Natural killer cell (primary cell): ENCODE measurements around the gene MRPL19. TPM values are rescaled to one million over a fixed set of nuclear protein-coding genes. Genes with fewer than 3 reads are reported as not detected.

Experiments
- ATAC-seq, 3 donors: fragments of 150-1000 bp in 2 of 3; fragments of 200-7000 bp in 1 of 3; cut with Tn5 transposase; 1 replicate in 1 of 3; 2 replicates in 2 of 3; pipeline ENCODE4 v1.10.0; 2021; ENCODE audit warnings: mild to moderate bottlenecking in 2 of 3, moderate library complexity in 2 of 3
- DNase-seq, 2 donors: peaks; one replicate each; pipeline versions ENCODE4 v3.0.0 to v3.0.0-alpha.2; 2013 to 2021; ENCODE audit warnings: mixed read lengths in 1 of 2
- H3K27ac ChIP-seq: one replicate; pipeline ENCODE4 v1.5.1; 2013; ENCODE audit warnings: mild to moderate bottlenecking, low read length
- H3K27me3 ChIP-seq: one replicate; pipeline ENCODE4 v1.6.1; 2013; ENCODE audit warnings: low read length; ENCODE audit not compliant: control insufficient read depth, insufficient read depth
- H3K36me3 ChIP-seq: one replicate; pipeline ENCODE4 v1.6.1; 2013; ENCODE audit warnings: low read length; ENCODE audit not compliant: control insufficient read depth, insufficient read depth
- H3K4me1 ChIP-seq: one replicate; pipeline ENCODE4 v1.6.1; 2013; ENCODE audit warnings: low read length; ENCODE audit not compliant: control insufficient read depth, insufficient read depth
- H3K4me3 ChIP-seq: one replicate; pipeline ENCODE4 v1.5.1; 2013; ENCODE audit warnings: low read length
- H3K9me3 ChIP-seq: one replicate; pipeline ENCODE4 v1.6.1; 2013; ENCODE audit warnings: low read length; ENCODE audit not compliant: control insufficient read depth, insufficient read depth
- H3K27ac Mint-ChIP-seq, 2 donors: one replicate each; pipeline ENCODE4 v1.8.0; 2022; ENCODE audit warnings: mild to moderate bottlenecking in 2 of 2, mixed read lengths in 2 of 2, moderate library complexity in 1 of 2
- H3K27me3 Mint-ChIP-seq, 2 donors: one replicate each; pipeline ENCODE4 v1.8.0; 2022; ENCODE audit warnings: low read depth in 2 of 2, mixed read lengths in 2 of 2
- H3K36me3 Mint-ChIP-seq: one replicate; pipeline ENCODE4 v1.8.0; 2022; ENCODE audit warnings: mixed read lengths
- H3K4me1 Mint-ChIP-seq, 2 donors: one replicate each; pipeline ENCODE4 v1.8.0; 2022; ENCODE audit warnings: mixed read lengths in 2 of 2
- H3K4me3 Mint-ChIP-seq: one replicate; pipeline ENCODE4 v1.8.0; 2022; ENCODE audit warnings: mild to moderate bottlenecking, moderate library complexity, mixed read lengths
- H3K9me3 Mint-ChIP-seq, 2 donors: one replicate each; pipeline ENCODE4 v1.8.0; 2022; ENCODE audit warnings: mixed read lengths in 2 of 2
- WGBS: methylation state at CpG from one replicate; pipeline ENCODE4 v1.1.7; 2013; ENCODE audit warnings: missing lambda C conversion rate; ENCODE audit not compliant: insufficient coverage; 5-methylcytosine and 5-hydroxymethylcytosine counted together
- intact Hi-C: fragments of 100-400 bp; cut with micrococcal nuclease; formaldehyde crosslinking; loops from one replicate; pipeline ENCODE4 v1.14.2; 2022
- total RNA-seq, 4 donors: library from RNA; stranded (reverse); fragments of 120-200 nt in 1 of 4; gene quantifications; one replicate each; pipeline versions ENCODE4 v1.2.3 to v1.2.4, GENCODE V29; 2013 to 2022
- TF ChIP-seq, protein P1 (sequence below): fragments of 200-600 bp; IDR thresholded peaks from one replicate; pipeline ENCODE4 v1.8.0; 2022; ENCODE audit warnings: antibody characterized with exemption

The MRPL19 gene
- total RNA-seq, 3 donors from 2014 or later (not counting 1 experiment from before 2014, with no cell fraction given), result 11.9 to 22.9 (median 17.8) TPM

DNA sequence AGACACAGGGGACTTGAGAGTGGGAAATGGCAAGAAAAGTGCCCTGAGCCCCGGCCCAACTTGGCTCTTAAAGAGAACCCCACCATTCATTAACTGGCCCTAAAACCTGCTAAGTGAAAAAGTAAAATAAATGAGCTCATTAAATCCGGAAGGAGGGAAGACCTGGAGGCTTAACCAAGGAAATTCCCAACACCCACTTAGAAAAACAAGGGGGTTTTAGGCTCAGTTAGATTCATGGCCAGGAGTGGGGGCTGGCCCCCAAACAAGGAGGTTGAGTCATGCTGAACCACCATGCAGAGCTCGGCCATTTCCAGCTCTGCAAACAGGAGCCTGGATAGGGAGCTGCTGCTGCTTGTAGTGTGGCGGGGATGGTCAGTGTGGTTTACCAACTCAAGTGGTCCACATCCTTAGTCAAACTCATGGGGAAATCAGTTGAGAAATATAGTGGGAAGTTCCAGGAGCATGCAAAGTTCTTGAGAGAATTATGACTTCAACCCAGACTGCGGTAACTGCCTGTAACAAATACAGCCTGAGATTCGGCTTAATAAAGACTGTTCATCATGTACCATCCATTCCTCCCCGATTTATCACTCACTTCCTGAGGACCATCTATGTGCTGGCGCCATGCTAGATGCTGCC is 39.7 kb upstream of the MRPL19 start:
- DNase-seq (no peak), ATAC-seq (no peak)
- no peaks in the 10 kb centered on the region for H3K9me3 Mint-ChIP-seq
- TF ChIP-seq, protein P1, sequence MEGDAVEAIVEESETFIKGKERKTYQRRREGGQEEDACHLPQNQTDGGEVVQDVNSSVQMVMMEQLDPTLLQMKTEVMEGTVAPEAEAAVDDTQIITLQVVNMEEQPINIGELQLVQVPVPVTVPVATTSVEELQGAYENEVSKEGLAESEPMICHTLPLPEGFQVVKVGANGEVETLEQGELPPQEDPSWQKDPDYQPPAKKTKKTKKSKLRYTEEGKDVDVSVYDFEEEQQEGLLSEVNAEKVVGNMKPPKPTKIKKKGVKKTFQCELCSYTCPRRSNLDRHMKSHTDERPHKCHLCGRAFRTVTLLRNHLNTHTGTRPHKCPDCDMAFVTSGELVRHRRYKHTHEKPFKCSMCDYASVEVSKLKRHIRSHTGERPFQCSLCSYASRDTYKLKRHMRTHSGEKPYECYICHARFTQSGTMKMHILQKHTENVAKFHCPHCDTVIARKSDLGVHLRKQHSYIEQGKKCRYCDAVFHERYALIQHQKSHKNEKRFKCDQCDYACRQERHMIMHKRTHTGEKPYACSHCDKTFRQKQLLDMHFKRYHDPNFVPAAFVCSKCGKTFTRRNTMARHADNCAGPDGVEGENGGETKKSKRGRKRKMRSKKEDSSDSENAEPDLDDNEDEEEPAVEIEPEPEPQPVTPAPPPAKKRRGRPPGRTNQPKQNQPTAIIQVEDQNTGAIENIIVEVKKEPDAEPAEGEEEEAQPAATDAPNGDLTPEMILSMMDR, result no peak
- no peaks in the 10 kb centered on the region for H3K36me3 Mint-ChIP-seq
- Histone ChIP-seq H3K36me3 (no peaks in the 10 kb centered on the region), H3K27me3 (peaks cover 13% of the 10 kb centered on the region), H3K4me1 (peaks cover 4% of the 10 kb centered on the region), H3K27ac (no peak overlapping the region), H3K9me3 (no peaks in the 10 kb centered on the region), H3K4me3 (no peak overlapping the region)
- intact Hi-C loops, result no loop called here
- H3K27me3 Mint-ChIP-seq, result peaks cover 41 to 73% of the 10 kb centered on the region in 2 donors
- WGBS, result 52% methylated on average over 6 of the region's 8 CpGs
- no peak overlapping the region for H3K4me3 Mint-ChIP-seq
- H3K4me1 Mint-ChIP-seq, result peaks cover 0 to 5% of the 10 kb centered on the region in 2 donors
- H3K27ac Mint-ChIP-seq, result no peak overlapping the region

GRCh38 chr2:75607400-75607798 is 39.2 kb upstream of the MRPL19 start:
- H3K4me3 ChIP-seq, result no peak overlapping the region
- intact Hi-C loops, result no loop called here
- Mint-ChIP-seq H3K4me3 (no peak overlapping the region), H3K36me3 (no peaks in the 10 kb centered on the region), H3K27ac (no peak overlapping the region), H3K9me3 (no peaks in the 10 kb centered on the region), H3K27me3 (peaks cover 42 to 74% of the 10 kb centered on the region in 2 donors), H3K4me1 (peaks cover 0 to 5% of the 10 kb centered on the region in 2 donors)
- no peak for ATAC-seq
- H3K4me1 ChIP-seq, result peaks cover 4% of the 10 kb centered on the region
- 90% methylated on average over 3 of the region's 3 CpGs for WGBS
- TF ChIP-seq, protein P1, result no peak
- no peaks in the 10 kb centered on the region for H3K9me3 ChIP-seq
- no peak for DNase-seq
- peaks cover 13% of the 10 kb centered on the region for H3K27me3 ChIP-seq
- no peak overlapping the region for H3K27ac ChIP-seq
- H3K36me3 ChIP-seq, result no peaks in the 10 kb centered on the region

DNA sequence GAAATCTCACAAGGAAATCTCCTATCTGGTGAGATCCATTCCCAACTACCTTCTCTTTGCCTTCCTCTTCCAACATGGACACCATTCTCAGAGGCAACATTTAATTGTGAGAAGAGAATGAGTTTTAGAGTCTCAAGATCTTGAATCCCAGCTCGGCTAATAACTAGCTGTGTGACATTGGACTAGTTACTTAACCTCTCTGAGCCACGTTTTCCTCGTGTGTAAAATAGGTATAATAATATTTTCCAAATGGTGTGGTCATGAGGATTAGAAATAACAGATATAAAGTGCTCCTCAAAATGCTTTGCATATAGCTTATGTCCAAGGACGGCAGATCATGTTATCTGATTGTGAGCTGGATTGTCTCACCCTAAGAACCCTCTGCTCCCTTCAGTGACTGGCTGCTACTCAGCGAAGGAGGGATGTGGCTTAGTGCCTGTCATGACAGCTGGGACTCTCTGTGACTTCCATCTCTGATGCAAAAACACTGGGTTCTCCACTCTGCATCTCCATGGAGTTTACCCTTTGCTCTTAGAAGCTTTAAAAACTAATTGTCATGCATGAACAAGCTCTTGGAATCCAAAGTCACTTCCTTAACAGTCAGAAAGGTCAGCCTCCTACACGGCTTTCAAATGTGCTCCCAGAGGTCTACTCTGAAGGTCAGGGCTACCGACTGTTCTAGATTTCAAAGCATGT is 38.4 kb upstream of the MRPL19 start:
- intact Hi-C loops, result no loop called here

More for the DNA sequence above, 38.4 kb upstream of the MRPL19 start:
- TF ChIP-seq, protein P1, result no peak
- Mint-ChIP-seq H3K27me3 (peaks cover 44 to 74% of the 10 kb centered on the region in 2 donors), H3K27ac (no peak overlapping the region), H3K4me1 (peaks cover 0 to 5% of the 10 kb centered on the region in 2 donors), H3K4me3 (no peak overlapping the region), H3K36me3 (no peaks in the 10 kb centered on the region), H3K9me3 (no peaks in the 10 kb centered on the region)
- H3K4me3 ChIP-seq, result no peak overlapping the region
- H3K27ac ChIP-seq, result no peak overlapping the region
- 63% methylated on average over 7 of the region's 7 CpGs for WGBS
- DNase-seq (no peak), ATAC-seq (no peak)
- H3K4me1 ChIP-seq, result peaks cover 4% of the 10 kb centered on the region
- no peaks in the 10 kb centered on the region for H3K36me3 ChIP-seq
- peaks cover 13% of the 10 kb centered on the region for H3K27me3 ChIP-seq
- no peaks in the 10 kb centered on the region for H3K9me3 ChIP-seq
